ENCODE data around the gene FLII. TPM values are rescaled to one million over a fixed set of nuclear protein-coding genes. Genes with fewer than 3 reads are reported as not detected.

The FLII gene
- total and polyA plus RNA-seq, 2 of the 13 experiments (the other 11 are each of a cell fraction or from before 2014, with no cell fraction given): 130 to 303 TPM

DNA sequence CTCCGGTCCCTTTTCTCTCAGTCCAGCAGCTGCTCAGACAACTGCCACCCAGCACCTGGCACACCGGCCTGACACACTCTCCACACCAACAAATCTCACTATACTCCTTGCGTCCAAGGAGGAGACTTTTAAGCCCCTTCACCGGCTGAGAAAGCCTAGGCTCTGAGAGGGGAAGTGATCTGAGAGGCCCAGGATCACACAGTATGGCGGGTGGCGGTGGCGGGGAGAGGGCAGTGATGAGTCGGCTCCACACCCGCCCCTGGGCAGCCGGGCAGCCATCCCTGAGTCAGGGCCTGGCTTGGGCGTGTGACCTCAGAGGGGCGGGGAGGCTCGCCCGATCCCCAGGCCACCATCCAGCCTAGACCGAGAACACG lies 569 bp downstream of the FLII start (continued):
- TF ChIP-seq, protein P1, sequence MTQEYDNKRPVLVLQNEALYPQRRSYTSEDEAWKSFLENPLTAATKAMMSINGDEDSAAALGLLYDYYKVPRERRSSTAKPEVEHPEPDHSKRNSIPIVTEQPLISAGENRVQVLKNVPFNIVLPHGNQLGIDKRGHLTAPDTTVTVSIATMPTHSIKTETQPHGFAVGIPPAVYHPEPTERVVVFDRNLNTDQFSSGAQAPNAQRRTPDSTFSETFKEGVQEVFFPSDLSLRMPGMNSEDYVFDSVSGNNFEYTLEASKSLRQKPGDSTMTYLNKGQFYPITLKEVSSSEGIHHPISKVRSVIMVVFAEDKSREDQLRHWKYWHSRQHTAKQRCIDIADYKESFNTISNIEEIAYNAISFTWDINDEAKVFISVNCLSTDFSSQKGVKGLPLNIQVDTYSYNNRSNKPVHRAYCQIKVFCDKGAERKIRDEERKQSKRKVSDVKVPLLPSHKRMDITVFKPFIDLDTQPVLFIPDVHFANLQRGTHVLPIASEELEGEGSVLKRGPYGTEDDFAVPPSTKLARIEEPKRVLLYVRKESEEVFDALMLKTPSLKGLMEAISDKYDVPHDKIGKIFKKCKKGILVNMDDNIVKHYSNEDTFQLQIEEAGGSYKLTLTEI (CRISPR knock-in tag; conservative IDR thresholded peaks at IDR 0.05): no peak
- no peak for TF ChIP-seq GATAD2A (CRISPR knock-in tag; IDR thresholded peaks at IDR 0.05)
- TF ChIP-seq AGO1 (IDR thresholded peaks at IDR 0.05; ENCODE audit: low read depth, low read length, poor library complexity, severe bottlenecking): peak; percentile 16
- TF ChIP-seq CREBL2 (CRISPR knock-in tag; IDR thresholded peaks at IDR 0.05; ENCODE audit: borderline replicate concordance): 0 out of 2 replicates have a peak, but pooled peaks have one; percentile 27
- peak in 1 of 2 experiments; percentile 27; a peak in 1 of 4 replicates for TF ChIP-seq POLR2A (IDR thresholded peaks at IDR 0.05; ENCODE audit: insufficient read depth in 1 of 2, low read depth in 2 of 2, low read length in 2 of 2)
- no peak for TF ChIP-seq ARHGAP35 (CRISPR knock-in tag; IDR thresholded peaks at IDR 0.05; ENCODE audit: borderline replicate concordance)
- no peak for TF ChIP-seq ZNF101 (CRISPR knock-in tag; IDR thresholded peaks at IDR 0.05; ENCODE audit: borderline replicate concordance, low read depth)
- peak; percentile 51; the same call in 1 of the 2 replicates for TF ChIP-seq ZNF441 (CRISPR knock-in tag; IDR thresholded peaks at IDR 0.05; ENCODE audit: borderline replicate concordance)
- TF ChIP-seq, protein P2, sequence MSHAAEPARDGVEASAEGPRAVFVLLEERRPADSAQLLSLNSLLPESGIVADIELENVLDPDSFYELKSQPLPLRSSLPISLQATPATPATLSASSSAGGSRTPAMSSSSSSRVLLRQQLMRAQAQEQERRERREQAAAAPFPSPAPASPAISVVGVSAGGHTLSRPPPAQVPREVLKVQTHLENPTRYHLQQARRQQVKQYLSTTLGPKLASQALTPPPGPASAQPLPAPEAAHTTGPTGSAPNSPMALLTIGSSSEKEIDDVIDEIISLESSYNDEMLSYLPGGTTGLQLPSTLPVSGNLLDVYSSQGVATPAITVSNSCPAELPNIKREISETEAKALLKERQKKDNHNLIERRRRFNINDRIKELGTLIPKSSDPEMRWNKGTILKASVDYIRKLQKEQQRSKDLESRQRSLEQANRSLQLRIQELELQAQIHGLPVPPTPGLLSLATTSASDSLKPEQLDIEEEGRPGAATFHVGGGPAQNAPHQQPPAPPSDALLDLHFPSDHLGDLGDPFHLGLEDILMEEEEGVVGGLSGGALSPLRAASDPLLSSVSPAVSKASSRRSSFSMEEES (CRISPR knock-in tag; IDR thresholded peaks at IDR 0.05): peak; percentile 21; the same call in 1 of the 2 replicates
- TF ChIP-seq, protein P3, sequence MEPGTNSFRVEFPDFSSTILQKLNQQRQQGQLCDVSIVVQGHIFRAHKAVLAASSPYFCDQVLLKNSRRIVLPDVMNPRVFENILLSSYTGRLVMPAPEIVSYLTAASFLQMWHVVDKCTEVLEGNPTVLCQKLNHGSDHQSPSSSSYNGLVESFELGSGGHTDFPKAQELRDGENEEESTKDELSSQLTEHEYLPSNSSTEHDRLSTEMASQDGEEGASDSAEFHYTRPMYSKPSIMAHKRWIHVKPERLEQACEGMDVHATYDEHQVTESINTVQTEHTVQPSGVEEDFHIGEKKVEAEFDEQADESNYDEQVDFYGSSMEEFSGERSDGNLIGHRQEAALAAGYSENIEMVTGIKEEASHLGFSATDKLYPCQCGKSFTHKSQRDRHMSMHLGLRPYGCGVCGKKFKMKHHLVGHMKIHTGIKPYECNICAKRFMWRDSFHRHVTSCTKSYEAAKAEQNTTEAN (CRISPR knock-in tag; conservative IDR thresholded peaks at IDR 0.05): peak; percentile 19; the same call in 1 of the 2 replicates
- TF ChIP-seq ZNF225 (CRISPR knock-in tag; IDR thresholded peaks at IDR 0.05): no peak; the same call in 1 of the 2 replicates
- TF ChIP-seq KDM1A (CRISPR knock-in tag; IDR thresholded peaks at IDR 0.05): no peak
- 0 out of 2 replicates have a peak, but pooled peaks have one; percentile 33 for TF ChIP-seq ZMAT3 (CRISPR knock-in tag; conservative IDR thresholded peaks at IDR 0.05)
- TF ChIP-seq MXI1 (IDR thresholded peaks at IDR 0.05; ENCODE audit: borderline replicate concordance, low read depth, low read length): peak; percentile 27; the same call in 1 of the 3 replicates
- 0 out of 2 replicates have a peak, but pooled peaks have one; percentile 22 for TF ChIP-seq POLR2AphosphoS5 (IDR thresholded peaks at IDR 0.05; ENCODE audit: low read depth, low read length)
- TF ChIP-seq FIP1L1 (IDR thresholded peaks at IDR 0.05; ENCODE audit: borderline replicate concordance, insufficient read depth, low read depth, low read length): no peak
- peak; percentile 71 for TF ChIP-seq ZFP90 (CRISPR knock-in tag; IDR thresholded peaks at IDR 0.05; ENCODE audit: borderline replicate concordance)
- no peak; the same call in 1 of the 2 replicates for TF ChIP-seq FOXM1 (CRISPR knock-in tag; IDR thresholded peaks at IDR 0.05)
- TF ChIP-seq PAWR (CRISPR knock-in tag; IDR thresholded peaks at IDR 0.05; ENCODE audit: borderline replicate concordance): no peak
- TF ChIP-seq, protein P4, sequence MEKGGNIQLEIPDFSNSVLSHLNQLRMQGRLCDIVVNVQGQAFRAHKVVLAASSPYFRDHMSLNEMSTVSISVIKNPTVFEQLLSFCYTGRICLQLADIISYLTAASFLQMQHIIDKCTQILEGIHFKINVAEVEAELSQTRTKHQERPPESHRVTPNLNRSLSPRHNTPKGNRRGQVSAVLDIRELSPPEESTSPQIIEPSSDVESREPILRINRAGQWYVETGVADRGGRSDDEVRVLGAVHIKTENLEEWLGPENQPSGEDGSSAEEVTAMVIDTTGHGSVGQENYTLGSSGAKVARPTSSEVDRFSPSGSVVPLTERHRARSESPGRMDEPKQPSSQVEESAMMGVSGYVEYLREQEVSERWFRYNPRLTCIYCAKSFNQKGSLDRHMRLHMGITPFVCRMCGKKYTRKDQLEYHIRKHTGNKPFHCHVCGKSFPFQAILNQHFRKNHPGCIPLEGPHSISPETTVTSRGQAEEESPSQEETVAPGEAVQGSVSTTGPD (CRISPR knock-in tag; IDR thresholded peaks at IDR 0.05): 0 out of 2 replicates have a peak, but pooled peaks have one; percentile 36
- TF ChIP-seq ZFP36 (IDR thresholded peaks at IDR 0.05; ENCODE audit: borderline replicate concordance, low read depth, low read length, partially characterized antibody): no peak
- no peak for TF ChIP-seq ZNF761 (CRISPR knock-in tag; conservative IDR thresholded peaks at IDR 0.05)
- no peak for TF ChIP-seq CAMTA2 (CRISPR knock-in tag; IDR thresholded peaks at IDR 0.05; ENCODE audit: borderline replicate concordance)
- TF ChIP-seq HOXA3 (CRISPR knock-in tag; IDR thresholded peaks at IDR 0.05): peak; percentile 23; the same call in 1 of the 2 replicates
- no peak for TF ChIP-seq MYNN (CRISPR knock-in tag; IDR thresholded peaks at IDR 0.05; ENCODE audit: low read depth)

Measured in HepG2 (cell line).